Ecto neural progenitor cell (in vitro differentiated cells): Measurements from ENCODE around the gene SEMA4D.

Experiments used
- DNase-seq: peaks from one replicate; pipeline ENCODE4 v3.0.0-alpha.2; 2018; ENCODE audit warnings: low spot score

Gene SEMA4D

DNA sequence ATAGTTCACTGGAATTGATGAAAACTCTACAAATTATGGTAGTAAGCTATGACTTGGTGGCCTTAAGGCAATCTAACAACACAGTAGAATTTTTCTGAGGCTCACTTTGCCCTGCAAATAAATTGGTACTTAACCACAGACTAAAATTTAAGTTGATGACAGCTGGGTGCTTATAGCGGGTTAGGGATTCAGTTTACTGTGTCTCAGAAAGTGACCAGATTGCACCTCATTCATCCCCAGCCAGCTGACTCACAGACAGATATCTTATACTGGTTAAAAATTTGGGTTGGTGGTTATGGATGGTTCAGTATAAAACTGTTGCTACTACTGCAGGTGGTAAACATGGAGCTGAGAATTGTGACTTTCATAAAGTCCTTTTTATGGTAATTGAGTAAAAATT is 184.1 kb downstream of the SEMA4D start:
- DNase-seq = no peak

DNA sequence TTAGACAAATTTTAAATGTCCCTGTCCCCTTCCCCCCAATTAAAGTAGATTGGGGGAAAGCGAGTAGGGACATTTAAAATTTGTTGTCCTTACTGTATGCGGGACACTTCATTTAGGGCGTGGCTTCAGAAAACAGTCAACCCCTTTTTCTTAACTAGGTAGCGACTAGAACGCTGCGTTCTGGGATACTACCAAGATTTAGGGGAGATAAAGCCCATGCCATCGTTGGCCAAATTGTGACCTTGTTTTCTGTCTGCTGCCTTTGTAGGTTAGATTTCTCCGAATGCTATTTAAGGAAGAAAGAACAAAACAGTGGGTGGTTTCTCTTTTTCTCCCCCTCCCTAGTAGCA is 185.7 kb downstream of the SEMA4D start:
- DNase-seq = no peak

DNA sequence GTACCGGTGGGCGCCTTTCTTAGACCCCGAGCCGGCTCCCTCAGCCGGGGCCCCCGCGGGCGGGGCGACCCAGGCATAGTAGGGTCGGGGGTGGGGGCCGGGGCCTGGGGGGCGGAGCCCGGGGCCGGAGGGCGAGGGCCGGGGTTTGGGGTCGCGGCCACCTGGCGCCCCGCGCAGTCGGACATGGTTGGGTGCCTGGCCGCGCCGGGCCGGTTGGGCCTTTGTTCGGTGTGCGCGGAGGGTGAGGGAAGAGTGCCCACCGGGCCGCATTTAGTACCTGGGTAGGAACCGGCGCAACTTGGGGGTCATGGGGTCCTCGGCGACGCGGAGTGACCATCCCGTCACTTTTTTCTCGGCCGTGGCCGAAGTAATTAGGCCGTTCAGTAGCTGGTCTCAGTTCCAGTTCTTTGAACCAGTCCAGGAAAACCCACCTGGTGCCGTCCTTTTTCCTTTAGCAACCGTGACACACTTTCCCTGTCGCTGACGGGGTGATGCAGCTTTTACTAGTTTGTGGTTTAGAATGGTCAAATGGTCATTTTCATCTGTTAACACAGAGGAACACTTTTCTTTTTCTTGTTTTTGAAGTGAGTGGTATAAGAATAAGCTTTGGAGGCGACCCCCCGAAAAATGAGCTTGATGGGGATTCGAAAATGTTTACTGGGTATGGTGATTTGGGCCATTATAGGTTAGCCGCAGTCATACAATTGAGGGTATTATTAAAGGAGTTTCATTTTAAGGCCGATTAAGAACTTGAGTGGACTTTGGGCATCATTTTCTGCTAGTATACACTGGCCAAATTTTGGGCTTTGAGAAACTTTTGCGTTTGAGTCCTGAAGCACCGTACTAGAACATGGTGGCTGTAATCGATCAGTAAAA is 186.3 kb downstream of the SEMA4D start:
- no peak for DNase-seq
